Inferior parietal cortex (tissue), 1 donor: ENCODE measurements around the gene IGF1R.

Source experiments
- DNase-seq: peaks from one replicate; pipeline ENCODE4 v3.0.0-alpha.2; 2016; ENCODE audit errors: extremely low spot score

The IGF1R gene

GRCh38 chr15:98775498-98776230, 127.3 kb downstream of the IGF1R start:
- no peak for DNase-seq

GRCh38 chr15:98776607-98777281, 128.4 kb downstream of the IGF1R start:
- DNase-seq, result no peak

GRCh38 chr15:98777426-98777825, 129.1 kb downstream of the IGF1R start:
- no peak for DNase-seq

- no peak for DNase-seq
Measured at GRCh38 chr15:98778263-98778959, 130.1 kb downstream of the IGF1R start.

GRCh38 chr15:98778960-98779359, 130.6 kb downstream of the IGF1R start:
- DNase-seq, result peak; percentile 60

- DNase-seq, result peak; percentile 92
Measured at GRCh38 chr15:98779463-98780071, 131.2 kb downstream of the IGF1R start.

- no peak for DNase-seq
Measured at GRCh38 chr15:98781838-98782237, 133.5 kb downstream of the IGF1R start.

- DNase-seq, result no peak
Measured at GRCh38 chr15:98782801-98783200, 134.5 kb downstream of the IGF1R start.

GRCh38 chr15:98785431-98785806, 137.1 kb downstream of the IGF1R start:
- no peak for DNase-seq

- DNase-seq, result no peak
Measured at GRCh38 chr15:98785807-98786621, 137.7 kb downstream of the IGF1R start.

GRCh38 chr15:98786717-98787116, 138.4 kb downstream of the IGF1R start:
- no peak for DNase-seq

GRCh38 chr15:98787194-98787593, 138.9 kb downstream of the IGF1R start:
- no peak for DNase-seq

GRCh38 chr15:98787936-98788757, 139.8 kb downstream of the IGF1R start:
- no peak for DNase-seq

GRCh38 chr15:98789020-98789419, 140.7 kb downstream of the IGF1R start:
- DNase-seq, result no peak

- DNase-seq, result no peak
Measured at GRCh38 chr15:98790270-98790669, 141.9 kb downstream of the IGF1R start.

- DNase-seq, result no peak
Measured at GRCh38 chr15:98791046-98791701, 142.8 kb downstream of the IGF1R start.

- DNase-seq, result no peak
Measured at GRCh38 chr15:98792117-98792516, 143.8 kb downstream of the IGF1R start.

- no peak for DNase-seq
Measured at GRCh38 chr15:98794211-98794610, 145.9 kb downstream of the IGF1R start.

- DNase-seq, result no peak
Measured at GRCh38 chr15:98794748-98795147, 146.4 kb downstream of the IGF1R start.

GRCh38 chr15:98795980-98796379, 147.6 kb downstream of the IGF1R start:
- no peak for DNase-seq
